HFFc6 (cell line): ENCODE measurements around the gene SKIC8. TPM values are rescaled to one million over a fixed set of nuclear protein-coding genes. Genes with fewer than 3 reads are reported as not detected.

ENCODE experiments used
- DNase-seq: peaks from one replicate; pipeline ENCODE4 v3.0.0-alpha.2; 2018
- H3K27ac Mint-ChIP-seq: 2 replicates; pipeline ENCODE4 v1.8.0; 2020; ENCODE audit warnings: mild to moderate bottlenecking, mixed read lengths
- H3K27me3 Mint-ChIP-seq: 2 replicates; pipeline ENCODE4 v1.8.0; 2021; ENCODE audit warnings: mild to moderate bottlenecking, moderate library complexity, mixed read lengths; ENCODE audit not compliant: insufficient read depth
- H3K36me3 Mint-ChIP-seq: 2 replicates; pipeline ENCODE4 v1.8.0; 2021; ENCODE audit warnings: low read depth, mixed read lengths
- H3K4me1 Mint-ChIP-seq: 2 replicates; pipeline ENCODE4 v1.8.0; 2020; ENCODE audit warnings: low read depth, mixed read lengths
- H3K4me3 Mint-ChIP-seq: 2 replicates; pipeline ENCODE4 v1.8.0; 2020; ENCODE audit warnings: mild to moderate bottlenecking, moderate library complexity, mixed read lengths
- H3K9me3 Mint-ChIP-seq: 2 replicates; pipeline ENCODE4 v1.8.0; 2020; ENCODE audit warnings: mild to moderate bottlenecking, mixed read lengths
- CTCF ChIP-seq: fragments of 200-600 bp; sonication (generic); IDR thresholded peaks from 2 replicates; pipeline ENCODE4 v1.5.0; 2021; ENCODE audit warnings: antibody characterized with exemption, mild to moderate bottlenecking
- total RNA-seq, 6 experiments: library from RNA; stranded (reverse); fragmentation: NEBNext Ultra II Directional; extraction: Animal tissue kit (Norgen Biotek cat#: 25700); gene quantifications; 2 replicates in 1 of 6; 3 replicates in 5 of 6; pipeline ENCODE4 v1.2.3, GENCODE V29; 2021

Gene SKIC8
- total RNA-seq, 6 experiments from 2014 or later = 43.9 to 48.1 (median 47.0) TPM

- H3K27me3 Mint-ChIP-seq = peaks cover 30% of the 10 kb centered on the region
- H3K4me3 Mint-ChIP-seq = no peak overlapping the region
- H3K36me3 Mint-ChIP-seq = no peaks in the 10 kb centered on the region
- no peak for TF ChIP-seq CTCF
- no peaks in the 10 kb centered on the region for H3K4me1 Mint-ChIP-seq
- H3K9me3 Mint-ChIP-seq = no peaks in the 10 kb centered on the region
- no peak overlapping the region for H3K27ac Mint-ChIP-seq
- no peak for DNase-seq
Measured at GRCh38 chr15:78335985-78336384, 36.6 kb upstream of the SKIC8 start.

- no peak for DNase-seq
- H3K36me3 Mint-ChIP-seq = no peaks in the 10 kb centered on the region
- H3K4me3 Mint-ChIP-seq = no peak overlapping the region
- TF ChIP-seq CTCF = no peak
- no peak overlapping the region for H3K27ac Mint-ChIP-seq
- peaks cover 1% of the 10 kb centered on the region; the same call in 1 of the 2 replicates for H3K4me1 Mint-ChIP-seq
- H3K9me3 Mint-ChIP-seq = no peaks in the 10 kb centered on the region
- peaks cover 24% of the 10 kb centered on the region for H3K27me3 Mint-ChIP-seq
Measured at GRCh38 chr15:78334845-78335244, 35.4 kb upstream of the SKIC8 start.

GRCh38 chr15:78329625-78330024 is 30.2 kb upstream of the SKIC8 start:
- no peaks in the 10 kb centered on the region for H3K36me3 Mint-ChIP-seq
- no peak for TF ChIP-seq CTCF
- peaks cover 21% of the 10 kb centered on the region for H3K27me3 Mint-ChIP-seq

GRCh38 chr15:78327466-78327865 is 28.1 kb upstream of the SKIC8 start:
- no peaks in the 10 kb centered on the region for H3K36me3 Mint-ChIP-seq
- peaks cover 19% of the 10 kb centered on the region for H3K27me3 Mint-ChIP-seq
- DNase-seq = no peak
- no peaks in the 10 kb centered on the region for H3K9me3 Mint-ChIP-seq
- TF ChIP-seq CTCF = no peak
- H3K4me1 Mint-ChIP-seq = peaks cover 27% of the 10 kb centered on the region
- no peak overlapping the region for H3K27ac Mint-ChIP-seq
- no peak overlapping the region for H3K4me3 Mint-ChIP-seq

More at GRCh38 chr15:78329625-78330024, 30.2 kb upstream of the SKIC8 start:
- Mint-ChIP-seq H3K4me1 (peaks cover 25% of the 10 kb centered on the region), H3K9me3 (no peaks in the 10 kb centered on the region), H3K27ac (no peak overlapping the region), H3K4me3 (no peak overlapping the region)
- DNase-seq = no peak

GRCh38 chr15:78325092-78325843 is 25.9 kb upstream of the SKIC8 start:
- H3K27ac Mint-ChIP-seq = no peak overlapping the region
- peak; percentile 10 for DNase-seq
- H3K4me3 Mint-ChIP-seq = no peak overlapping the region
- H3K4me1 Mint-ChIP-seq = peaks cover 33% of the 10 kb centered on the region
- peaks cover 19% of the 10 kb centered on the region for H3K27me3 Mint-ChIP-seq
- no peak for TF ChIP-seq CTCF
- H3K36me3 Mint-ChIP-seq = no peaks in the 10 kb centered on the region
- no peaks in the 10 kb centered on the region for H3K9me3 Mint-ChIP-seq
